ENCODE measurements around the gene NKX3-2.

DNA sequence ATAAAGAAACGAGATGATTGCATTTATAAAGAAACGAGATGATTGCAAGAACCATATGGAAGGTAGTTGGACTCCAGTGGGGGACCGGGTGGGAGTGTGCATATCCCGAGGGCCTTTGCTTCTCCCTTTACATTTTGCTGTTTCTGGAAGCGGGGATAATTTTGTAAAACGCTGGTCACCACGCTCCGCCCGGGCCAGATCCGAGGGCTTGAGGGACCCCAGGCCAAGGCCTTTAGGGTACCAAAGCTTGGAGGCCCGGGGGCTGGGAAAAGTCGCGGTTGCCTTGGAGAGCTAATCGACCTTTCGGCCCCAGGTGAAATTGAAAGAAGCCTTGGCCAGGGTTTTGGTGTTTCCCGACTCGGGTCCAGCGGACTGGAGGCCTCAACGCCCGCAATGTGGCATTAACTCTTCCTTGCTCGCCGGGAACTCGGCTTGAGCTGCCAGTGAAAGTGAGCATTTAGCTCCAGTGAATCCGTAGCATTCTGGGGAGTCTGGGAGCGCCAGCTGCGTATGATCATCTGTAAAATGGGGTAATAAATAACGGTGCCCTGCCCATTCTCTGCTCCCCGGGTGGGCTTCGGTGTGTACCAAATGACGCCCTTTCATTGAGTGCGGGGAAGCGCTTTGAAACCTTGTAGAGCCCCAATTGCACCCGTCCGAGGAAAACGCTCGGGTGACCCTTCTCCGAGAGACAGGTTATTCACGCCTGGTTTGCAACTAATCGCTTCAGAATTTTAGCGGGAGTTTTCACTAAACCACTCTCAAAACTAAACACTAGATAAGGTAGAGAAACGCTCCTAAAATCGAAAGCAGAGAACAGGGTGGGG, 4.5 kb downstream of the NKX3-2 start:
- no peak for TF ChIP-seq CTCF (IDR thresholded peaks at IDR 0.05)
- TF ChIP-seq POLR2A (IDR thresholded peaks at IDR 0.05) = no peak
